HEK293 (cell line): ENCODE measurements around the gene LMTK3.
A peak's percentile ranks its signal among the peaks of the same experiment; 100 is the strongest.

Experiments
- CTCF ChIA-PET: fragments of 350-600 bp; formaldehyde crosslinking; extraction: SDS; loops from one replicate; lab custom pipeline; 2021; ENCODE audit warnings: antibody characterized with exemption; lab: Yijun Ruan, JAX
- POLR2A ChIA-PET: fragments of 300-600 bp; formaldehyde crosslinking; extraction: SDS; loops from one replicate; lab custom pipeline; 2020; ENCODE audit warnings: antibody characterized with exemption, inconsistent platforms; lab: Yijun Ruan, JAX
- H3K27ac ChIP-seq: fragments of 200-500 bp; sonication (Bioruptor generic); 2 replicates; pipeline ENCODE4 v1.5.1; 2014; ENCODE audit warnings: low read depth, low read length, control low read depth, inconsistent platforms; ENCODE audit errors: extremely low read depth
- H3K36me3 ChIP-seq, 2 experiments: fragments of 200-500 bp in 1 of 2; sonication (Bioruptor generic) in 1 of 2; 1 replicate in 1 of 2; 2 replicates in 1 of 2; pipeline ENCODE4 v1.5.1; 2014 to 2017; ENCODE audit warnings: inconsistent platforms in 2 of 2, low read length in 2 of 2; ENCODE audit not compliant: control insufficient read depth in 2 of 2, insufficient read depth in 1 of 2
- H3K4me1 ChIP-seq: fragments of 200-500 bp; sonication (Bioruptor generic); 2 replicates; pipeline ENCODE4 v1.5.1; 2014; ENCODE audit warnings: mild to moderate bottlenecking, low read length, inconsistent platforms; ENCODE audit not compliant: control insufficient read depth, insufficient read depth
- H3K4me3 ChIP-seq: 2 replicates; pipeline ENCODE4 v1.5.1; 2011; ENCODE audit warnings: low read depth, mild to moderate bottlenecking, control low read depth, low read length, moderate library complexity
- H3K9me3 ChIP-seq: fragments of 200-500 bp; sonication (Bioruptor generic); 2 replicates; pipeline ENCODE4 v1.5.1; 2014; ENCODE audit warnings: low read depth, low read length, inconsistent platforms; ENCODE audit not compliant: control insufficient read depth, insufficient read depth
- BCL11A ChIP-seq: fragments of 450-650 bp; formaldehyde crosslinking; IDR thresholded peaks from 2 replicates; pipeline ENCODE4 v1.5.1; 2016; ENCODE audit warnings: low read depth, missing biosample characterization, missing genetic modification characterization
- GFI1B ChIP-seq: fragments of 450-650 bp; formaldehyde crosslinking; IDR thresholded peaks from 2 replicates; pipeline ENCODE4 v1.5.1; 2016; ENCODE audit warnings: missing biosample characterization, missing genetic modification characterization
- KLF8 ChIP-seq: fragments of 450-650 bp; formaldehyde crosslinking; IDR thresholded peaks from 2 replicates; pipeline ENCODE4 v1.5.1; 2016; ENCODE audit warnings: missing biosample characterization, missing genetic modification characterization
- KLF9 ChIP-seq: fragments of 450-650 bp; formaldehyde crosslinking; IDR thresholded peaks from 2 replicates; pipeline ENCODE4 v1.5.1; 2016; ENCODE audit warnings: missing biosample characterization, missing genetic modification characterization, low read depth
- OVOL3 ChIP-seq: fragments of 450-650 bp; formaldehyde crosslinking; IDR thresholded peaks from 2 replicates; pipeline ENCODE4 v1.5.1; 2016; ENCODE audit warnings: missing biosample characterization, missing genetic modification characterization
- SCRT2 ChIP-seq: fragments of 450-650 bp; formaldehyde crosslinking; IDR thresholded peaks from 2 replicates; pipeline ENCODE4 v1.5.1; 2016; ENCODE audit warnings: missing biosample characterization, missing genetic modification characterization
- SP3 ChIP-seq: fragments of 450-650 bp; formaldehyde crosslinking; IDR thresholded peaks from 2 replicates; pipeline ENCODE4 v1.5.1; 2016; ENCODE audit warnings: missing biosample characterization, missing genetic modification characterization
- SP7 ChIP-seq: fragments of 450-650 bp; formaldehyde crosslinking; IDR thresholded peaks from 2 replicates; pipeline ENCODE4 v1.5.1; 2016; ENCODE audit warnings: missing biosample characterization, missing genetic modification characterization
- YY1 ChIP-seq: fragments of 450-650 bp; formaldehyde crosslinking; IDR thresholded peaks from 2 replicates; pipeline ENCODE4 v1.5.1; 2018; ENCODE audit warnings: missing biosample characterization, missing genetic modification characterization
- ZBTB17 ChIP-seq: fragments of 450-650 bp; formaldehyde crosslinking; IDR thresholded peaks from 2 replicates; pipeline ENCODE4 v1.5.1; 2016; ENCODE audit warnings: missing biosample characterization, missing genetic modification characterization
- ZFP37 ChIP-seq: fragments of 450-650 bp; formaldehyde crosslinking; IDR thresholded peaks from 2 replicates; pipeline ENCODE4 v1.5.1; 2016; ENCODE audit warnings: missing biosample characterization, missing genetic modification characterization
- ZNF10 ChIP-seq: fragments of 450-650 bp; formaldehyde crosslinking; IDR thresholded peaks from 2 replicates; pipeline ENCODE4 v1.5.1; 2017; ENCODE audit warnings: missing biosample characterization, missing genetic modification characterization
- ZNF138 ChIP-seq: fragments of 450-650 bp; formaldehyde crosslinking; IDR thresholded peaks from 2 replicates; pipeline ENCODE4 v1.5.1; 2016; ENCODE audit warnings: missing biosample characterization, missing genetic modification characterization, borderline replicate concordance
- ZNF175 ChIP-seq: fragments of 450-650 bp; formaldehyde crosslinking; IDR thresholded peaks from 2 replicates; pipeline ENCODE4 v1.5.1; 2016; ENCODE audit warnings: missing biosample characterization, missing genetic modification characterization
- ZNF19 ChIP-seq: fragments of 450-650 bp; formaldehyde crosslinking; IDR thresholded peaks from 2 replicates; pipeline ENCODE4; 2016; ENCODE audit warnings: missing biosample characterization, missing genetic modification characterization, low read depth
- ZNF202 ChIP-seq: fragments of 450-650 bp; formaldehyde crosslinking; IDR thresholded peaks from 2 replicates; pipeline ENCODE4 v1.5.1; 2016; ENCODE audit warnings: missing biosample characterization, missing genetic modification characterization, borderline replicate concordance
- ZNF24 ChIP-seq: fragments of 450-650 bp; formaldehyde crosslinking; IDR thresholded peaks from 2 replicates; pipeline ENCODE4 v1.5.1; 2016; ENCODE audit warnings: missing biosample characterization, missing genetic modification characterization
- ZNF324 ChIP-seq: fragments of 450-650 bp; formaldehyde crosslinking; IDR thresholded peaks from 2 replicates; pipeline ENCODE4 v1.5.1; 2016; ENCODE audit warnings: missing biosample characterization, missing genetic modification characterization
- ZNF623 ChIP-seq: fragments of 450-650 bp; formaldehyde crosslinking; IDR thresholded peaks from 2 replicates; pipeline ENCODE4 v1.5.1; 2016; ENCODE audit warnings: missing biosample characterization, missing genetic modification characterization
- ZNF626 ChIP-seq: fragments of 450-650 bp; sonication (Bioruptor Pico); formaldehyde crosslinking; IDR thresholded peaks from 2 replicates; pipeline ENCODE4 v1.5.1; 2018; ENCODE audit warnings: missing biosample characterization, missing genetic modification characterization, inconsistent platforms
- ZNF776 ChIP-seq: fragments of 450-650 bp; formaldehyde crosslinking; IDR thresholded peaks from 2 replicates; pipeline ENCODE4 v1.5.0; 2017; ENCODE audit warnings: missing biosample characterization, missing genetic modification characterization, borderline replicate concordance
- ZXDB ChIP-seq: fragments of 450-650 bp; formaldehyde crosslinking; IDR thresholded peaks from 2 replicates; pipeline ENCODE4 v1.5.1; 2016; ENCODE audit warnings: missing biosample characterization, missing genetic modification characterization
- TF ChIP-seq, protein P1 (sequence below): fragments of 450-650 bp; formaldehyde crosslinking; conservative IDR thresholded peaks from 2 replicates; pipeline ENCODE4 v1.5.1; 2016; ENCODE audit warnings: low read depth, missing biosample characterization, missing genetic modification characterization
- TF ChIP-seq, protein P2 (sequence below): fragments of 450-650 bp; formaldehyde crosslinking; IDR thresholded peaks from 2 replicates; pipeline ENCODE4 v1.5.1; 2016; ENCODE audit warnings: missing biosample characterization, missing genetic modification characterization
- TF ChIP-seq, protein P3 (sequence below): fragments of 450-650 bp; IDR thresholded peaks from 2 replicates; pipeline ENCODE4 v1.5.1; 2018; ENCODE audit warnings: missing biosample characterization, mild to moderate bottlenecking, missing genetic modification characterization
- TF ChIP-seq, protein P4 (sequence below): fragments of 450-650 bp; formaldehyde crosslinking; IDR thresholded peaks from 2 replicates; pipeline ENCODE4 v1.5.1; 2016; ENCODE audit warnings: missing biosample characterization, missing genetic modification characterization

The LMTK3 gene

DNA sequence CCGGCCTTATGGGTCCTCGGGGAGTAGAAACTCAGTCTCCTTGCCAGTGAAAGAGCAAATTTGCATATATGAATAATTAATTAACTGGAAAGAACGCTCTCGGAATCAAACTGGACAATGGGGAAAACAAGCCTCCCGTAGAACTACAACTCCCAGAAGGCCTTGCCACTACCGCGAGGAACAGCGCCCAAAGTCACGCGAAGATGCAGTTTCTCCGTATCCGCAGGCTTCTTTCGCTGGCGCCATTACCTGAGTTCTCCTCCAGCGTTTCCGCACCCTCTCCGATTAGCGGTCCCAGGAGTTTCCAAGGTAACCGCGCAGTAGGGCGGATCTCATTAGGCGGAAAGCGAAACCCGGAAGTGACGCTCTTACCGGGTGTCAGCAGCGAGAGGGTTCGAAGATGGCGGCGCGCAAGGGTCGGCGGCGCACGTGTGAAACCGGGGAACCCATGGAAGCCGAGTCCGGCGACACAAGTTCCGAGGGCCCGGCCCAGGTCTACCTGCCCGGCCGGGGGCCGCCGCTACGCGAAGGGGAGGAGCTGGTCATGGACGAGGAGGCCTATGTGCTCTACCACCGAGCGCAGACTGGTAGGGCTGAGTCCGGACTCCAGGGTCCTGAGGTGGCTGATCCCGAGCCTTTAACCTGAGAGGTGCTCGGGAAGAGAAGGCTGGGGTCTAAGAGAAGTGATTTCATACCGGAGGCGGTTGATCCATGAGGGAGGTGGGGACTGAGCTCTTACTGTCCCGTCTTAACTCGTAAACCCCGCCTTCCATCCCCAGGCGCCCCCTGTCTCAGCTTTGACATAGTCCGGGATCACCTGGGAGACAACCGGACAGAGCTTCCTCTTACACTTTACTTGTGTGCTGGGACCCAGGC lies 65.8 kb downstream of the LMTK3 start, which contains the start of gene GRWD1 (continued):
- TF ChIP-seq, protein P1, sequence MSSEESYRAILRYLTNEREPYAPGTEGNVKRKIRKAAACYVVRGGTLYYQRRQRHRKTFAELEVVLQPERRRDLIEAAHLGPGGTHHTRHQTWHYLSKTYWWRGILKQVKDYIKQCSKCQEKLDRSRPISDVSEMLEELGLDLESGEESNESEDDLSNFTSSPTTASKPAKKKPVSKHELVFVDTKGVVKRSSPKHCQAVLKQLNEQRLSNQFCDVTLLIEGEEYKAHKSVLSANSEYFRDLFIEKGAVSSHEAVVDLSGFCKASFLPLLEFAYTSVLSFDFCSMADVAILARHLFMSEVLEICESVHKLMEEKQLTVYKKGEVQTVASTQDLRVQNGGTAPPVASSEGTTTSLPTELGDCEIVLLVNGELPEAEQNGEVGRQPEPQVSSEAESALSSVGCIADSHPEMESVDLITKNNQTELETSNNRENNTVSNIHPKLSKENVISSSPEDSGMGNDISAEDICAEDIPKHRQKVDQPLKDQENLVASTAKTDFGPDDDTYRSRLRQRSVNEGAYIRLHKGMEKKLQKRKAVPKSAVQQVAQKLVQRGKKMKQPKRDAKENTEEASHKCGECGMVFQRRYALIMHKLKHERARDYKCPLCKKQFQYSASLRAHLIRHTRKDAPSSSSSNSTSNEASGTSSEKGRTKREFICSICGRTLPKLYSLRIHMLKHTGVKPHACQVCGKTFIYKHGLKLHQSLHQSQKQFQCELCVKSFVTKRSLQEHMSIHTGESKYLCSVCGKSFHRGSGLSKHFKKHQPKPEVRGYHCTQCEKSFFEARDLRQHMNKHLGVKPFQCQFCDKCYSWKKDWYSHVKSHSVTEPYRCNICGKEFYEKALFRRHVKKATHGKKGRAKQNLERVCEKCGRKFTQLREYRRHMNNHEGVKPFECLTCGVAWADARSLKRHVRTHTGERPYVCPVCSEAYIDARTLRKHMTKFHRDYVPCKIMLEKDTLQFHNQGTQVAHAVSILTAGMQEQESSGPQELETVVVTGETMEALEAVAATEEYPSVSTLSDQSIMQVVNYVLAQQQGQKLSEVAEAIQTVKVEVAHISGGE (tag by site-specific recombination), result peak; percentile 93
- TF ChIP-seq ZNF175 (tag by site-specific recombination), result no peak
- TF ChIP-seq SP7 (tag by site-specific recombination), result peak; percentile 30; the same call in 1 of the 2 replicates
- peak; percentile 10; the same call in 1 of the 2 replicates for TF ChIP-seq OVOL3
- no peak for TF ChIP-seq ZNF623 (tag by site-specific recombination)
- peak; percentile 41; the same call in 1 of the 2 replicates for TF ChIP-seq KLF9 (tag by site-specific recombination)
- TF ChIP-seq ZNF19 (tag by site-specific recombination), result no peak
- TF ChIP-seq ZBTB17 (tag by site-specific recombination), result peak; percentile 95
- peak; percentile 25; the same call in 1 of the 2 replicates for TF ChIP-seq ZFP37 (tag by site-specific recombination)
- TF ChIP-seq YY1 (tag by site-specific recombination), result peak; percentile 88; the same call in 1 of the 2 replicates
- peak; percentile 79 for TF ChIP-seq KLF8
- TF ChIP-seq, protein P2, sequence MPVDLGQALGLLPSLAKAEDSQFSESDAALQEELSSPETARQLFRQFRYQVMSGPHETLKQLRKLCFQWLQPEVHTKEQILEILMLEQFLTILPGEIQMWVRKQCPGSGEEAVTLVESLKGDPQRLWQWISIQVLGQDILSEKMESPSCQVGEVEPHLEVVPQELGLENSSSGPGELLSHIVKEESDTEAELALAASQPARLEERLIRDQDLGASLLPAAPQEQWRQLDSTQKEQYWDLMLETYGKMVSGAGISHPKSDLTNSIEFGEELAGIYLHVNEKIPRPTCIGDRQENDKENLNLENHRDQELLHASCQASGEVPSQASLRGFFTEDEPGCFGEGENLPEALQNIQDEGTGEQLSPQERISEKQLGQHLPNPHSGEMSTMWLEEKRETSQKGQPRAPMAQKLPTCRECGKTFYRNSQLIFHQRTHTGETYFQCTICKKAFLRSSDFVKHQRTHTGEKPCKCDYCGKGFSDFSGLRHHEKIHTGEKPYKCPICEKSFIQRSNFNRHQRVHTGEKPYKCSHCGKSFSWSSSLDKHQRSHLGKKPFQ (tag by site-specific recombination), result no peak
- peak; percentile 75 for TF ChIP-seq ZXDB (tag by site-specific recombination)
- TF ChIP-seq, protein P3, sequence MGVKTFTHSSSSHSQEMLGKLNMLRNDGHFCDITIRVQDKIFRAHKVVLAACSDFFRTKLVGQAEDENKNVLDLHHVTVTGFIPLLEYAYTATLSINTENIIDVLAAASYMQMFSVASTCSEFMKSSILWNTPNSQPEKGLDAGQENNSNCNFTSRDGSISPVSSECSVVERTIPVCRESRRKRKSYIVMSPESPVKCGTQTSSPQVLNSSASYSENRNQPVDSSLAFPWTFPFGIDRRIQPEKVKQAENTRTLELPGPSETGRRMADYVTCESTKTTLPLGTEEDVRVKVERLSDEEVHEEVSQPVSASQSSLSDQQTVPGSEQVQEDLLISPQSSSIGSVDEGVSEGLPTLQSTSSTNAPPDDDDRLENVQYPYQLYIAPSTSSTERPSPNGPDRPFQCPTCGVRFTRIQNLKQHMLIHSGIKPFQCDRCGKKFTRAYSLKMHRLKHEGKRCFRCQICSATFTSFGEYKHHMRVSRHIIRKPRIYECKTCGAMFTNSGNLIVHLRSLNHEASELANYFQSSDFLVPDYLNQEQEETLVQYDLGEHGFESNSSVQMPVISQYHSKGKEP, result peak; percentile 17; the same call in 1 of the 2 replicates
- TF ChIP-seq, protein P4, sequence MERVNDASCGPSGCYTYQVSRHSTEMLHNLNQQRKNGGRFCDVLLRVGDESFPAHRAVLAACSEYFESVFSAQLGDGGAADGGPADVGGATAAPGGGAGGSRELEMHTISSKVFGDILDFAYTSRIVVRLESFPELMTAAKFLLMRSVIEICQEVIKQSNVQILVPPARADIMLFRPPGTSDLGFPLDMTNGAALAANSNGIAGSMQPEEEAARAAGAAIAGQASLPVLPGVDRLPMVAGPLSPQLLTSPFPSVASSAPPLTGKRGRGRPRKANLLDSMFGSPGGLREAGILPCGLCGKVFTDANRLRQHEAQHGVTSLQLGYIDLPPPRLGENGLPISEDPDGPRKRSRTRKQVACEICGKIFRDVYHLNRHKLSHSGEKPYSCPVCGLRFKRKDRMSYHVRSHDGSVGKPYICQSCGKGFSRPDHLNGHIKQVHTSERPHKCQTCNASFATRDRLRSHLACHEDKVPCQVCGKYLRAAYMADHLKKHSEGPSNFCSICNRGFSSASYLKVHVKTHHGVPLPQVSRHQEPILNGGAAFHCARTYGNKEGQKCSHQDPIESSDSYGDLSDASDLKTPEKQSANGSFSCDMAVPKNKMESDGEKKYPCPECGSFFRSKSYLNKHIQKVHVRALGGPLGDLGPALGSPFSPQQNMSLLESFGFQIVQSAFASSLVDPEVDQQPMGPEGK, result no peak

DNA sequence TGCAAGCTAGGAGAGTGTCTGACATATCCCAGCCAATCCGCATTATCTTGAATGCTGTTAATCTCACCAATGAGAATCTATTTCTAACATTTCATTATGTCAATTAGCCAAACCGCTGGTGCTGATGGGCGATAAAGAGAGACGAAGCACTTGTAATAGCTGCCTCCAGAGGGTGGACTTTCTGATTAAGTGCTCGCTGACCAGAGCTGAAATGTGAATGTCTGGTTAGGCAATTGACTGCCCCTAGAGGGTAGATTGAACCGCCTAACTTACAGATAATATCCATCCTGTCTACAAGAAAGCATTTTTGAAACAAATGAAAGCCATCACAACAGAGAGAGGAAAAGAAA lies 66.4 kb downstream of the LMTK3 start:
- Histone ChIP-seq H3K4me1 (peaks cover 8% of the 10 kb centered on the region), H3K36me3 (peaks cover 32 to 36% of the 10 kb centered on the region in 2 experiments), H3K27ac (peak overlapping the region; percentile 65), H3K4me3 (peak overlapping the region; percentile 88), H3K9me3 (no peaks in the 10 kb centered on the region)
- ChIA-PET CTCF (interaction anchor here (0.5 to 0.9 kb wide), 5 partner anchors 23 to 1314 kb away, joined by 3 to 6 read pairs (median 3); partner anchors contain the start of gene KDELR1), POLR2A (interaction anchor here (1.0 to 1.5 kb wide), 3 partner anchors 48 to 82 kb away, joined by 5 to 14 read pairs (median 5); partner anchors contain the start of genes KDELR1, SYNGR4 and TMEM143)
- TF ChIP-seq, protein P4, result no peak
- TF ChIP-seq SP3 (tag by site-specific recombination), result no peak
- no peak for TF ChIP-seq BCL11A (tag by site-specific recombination)
- no peak for TF ChIP-seq ZNF138 (tag by site-specific recombination)
- no peak for TF ChIP-seq ZNF776 (tag by site-specific recombination)
- TF ChIP-seq SCRT2 (tag by site-specific recombination), result no peak
- TF ChIP-seq ZNF24 (tag by site-specific recombination), result 0 out of 2 replicates have a peak, but pooled peaks have one; percentile 18
- no peak for TF ChIP-seq ZNF202 (tag by site-specific recombination)
- no peak for TF ChIP-seq ZNF324 (tag by site-specific recombination)
- TF ChIP-seq GFI1B (tag by site-specific recombination), result no peak
- TF ChIP-seq ZNF626, result no peak
- peak; percentile 8; the same call in 1 of the 2 replicates for TF ChIP-seq ZNF10 (tag by site-specific recombination)
